Activated naive CD4-positive, alpha-beta T cell treated with anti-CD3 and anti-CD28 coated beads for 36 hours (primary cell): ENCODE results near the gene TLE3. TPM values are rescaled to one million over a fixed set of nuclear protein-coding genes. Genes with fewer than 3 reads are reported as not detected.

Experiments
- CTCF ChIA-PET: fragments of 350-600 bp; sonication (Branson Sonifier 250); formaldehyde crosslinking; loops from one replicate; lab custom pipeline; 2021; ENCODE audit warnings: antibody characterized with exemption; lab: Charles Lee
- DNase-seq: peaks from one replicate; pipeline ENCODE4 v3.0.0-alpha.2; 2020
- H3K27ac Mint-ChIP-seq: one replicate; pipeline ENCODE4 v1.8.0; 2021; ENCODE audit warnings: mild to moderate bottlenecking, mixed read lengths
- H3K27me3 Mint-ChIP-seq: one replicate; pipeline ENCODE4 v1.8.0; 2021; ENCODE audit warnings: low read depth, mixed read lengths
- H3K36me3 Mint-ChIP-seq: one replicate; pipeline ENCODE4 v1.8.0; 2021; ENCODE audit warnings: low read depth, mixed read lengths
- H3K4me1 Mint-ChIP-seq: one replicate; pipeline ENCODE4 v1.8.0; 2021; ENCODE audit warnings: low read depth, mixed read lengths
- H3K4me3 Mint-ChIP-seq: one replicate; pipeline ENCODE4 v1.8.0; 2021; ENCODE audit warnings: mild to moderate bottlenecking, moderate library complexity, mixed read lengths
- H3K9me3 Mint-ChIP-seq: one replicate; pipeline ENCODE4 v1.8.0; 2021; ENCODE audit warnings: mixed read lengths
- intact Hi-C: fragments of 100-400 bp; cut with micrococcal nuclease; formaldehyde crosslinking; loops from one replicate; pipeline ENCODE4 v1.15.1; 2023
- total RNA-seq, 2 experiments: library from RNA; stranded (reverse); gene quantifications; one replicate each; pipeline ENCODE4 v1.2.3, GENCODE V29; 2021

Gene TLE3
- 100 to 1,000 TPM; 105 to 109 TPM for total RNA-seq

DNA sequence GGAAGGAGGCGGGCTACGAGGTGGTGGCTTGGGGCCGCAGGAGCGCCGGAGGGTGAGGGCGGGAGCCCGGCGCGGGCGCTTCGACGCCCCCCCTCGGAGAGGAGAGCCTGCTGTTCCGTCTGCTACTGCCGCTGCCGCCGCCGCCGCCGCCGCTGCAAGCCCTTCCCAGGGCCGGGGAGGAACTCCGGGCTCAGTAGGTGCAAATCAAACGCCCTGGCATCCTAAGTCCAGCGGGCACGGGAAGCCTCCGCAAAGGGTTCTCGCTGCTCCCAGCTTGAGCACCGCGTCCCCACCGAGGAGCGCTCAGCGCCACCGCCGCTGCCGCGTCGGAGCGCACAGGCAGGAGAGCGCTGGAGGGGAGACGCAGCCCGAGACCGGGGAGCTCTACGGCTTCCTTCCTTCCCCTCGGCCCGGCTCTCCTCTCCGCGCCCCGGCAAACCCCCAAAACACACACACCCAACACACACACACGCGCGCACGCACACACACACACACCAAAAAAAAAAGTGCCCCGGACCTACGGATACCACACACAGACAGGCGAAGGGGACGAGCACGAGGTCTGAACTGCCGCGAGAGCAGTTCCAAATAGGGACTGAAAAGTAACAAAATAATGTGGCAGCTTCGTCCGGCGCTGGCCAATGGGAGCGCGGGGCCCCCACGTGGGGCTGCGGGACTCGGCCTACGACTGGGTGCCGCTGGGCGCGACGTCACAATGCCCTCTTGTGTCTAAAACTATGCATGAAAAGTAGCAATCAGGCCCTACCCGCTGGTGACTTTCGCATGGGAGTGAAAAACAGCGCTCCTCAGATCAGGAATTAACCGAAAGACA, at the start of gene TLE3:
Gene TLE3 (minus strand): TSS at position 597 of the 832 bp plus-strand sequence. CDS start 1,119 bp downstream, outside the sequence.
- Mint-ChIP-seq H3K27me3 (peaks cover 2% of the 10 kb centered on the region), H3K36me3 (peaks cover 32% of the 10 kb centered on the region), H3K9me3 (no peaks in the 10 kb centered on the region), H3K27ac (peak within 1 kb of the TSS; percentile 99), H3K4me1 (peaks cover 37% of the 10 kb centered on the region), H3K4me3 (peak within 1 kb of the TSS; percentile 99)
- DNase-seq = peak; percentile 98
- CTCF ChIA-PET = interaction anchor here (0.6 to 1.7 kb wide), 5 partner anchors 90 to 634 kb away, joined by 3 to 4 read pairs (median 4); no protein-coding TSS in a partner anchor
- intact Hi-C loops = loop anchor here (1.0 to 5.0 kb wide), 10 partner anchors 75 to 1280 kb away; no protein-coding TSS in a partner anchor

- Mint-ChIP-seq H3K4me3 (no peak overlapping the region), H3K9me3 (no peaks in the 10 kb centered on the region), H3K36me3 (no peaks in the 10 kb centered on the region), H3K4me1 (peaks cover 8% of the 10 kb centered on the region), H3K27ac (no peak overlapping the region), H3K27me3 (peaks cover 3% of the 10 kb centered on the region)
- DNase-seq = no peak
- CTCF ChIA-PET = interaction anchor here (1.0 to 1.3 kb wide), 2 partner anchors 11 to 538 kb away, joined by 3 to 4 read pairs; no protein-coding TSS in a partner anchor
- intact Hi-C loops = no loop called here
Observed at GRCh38 chr15:70147178-70147760, 49.6 kb upstream of the TLE3 start.

DNA sequence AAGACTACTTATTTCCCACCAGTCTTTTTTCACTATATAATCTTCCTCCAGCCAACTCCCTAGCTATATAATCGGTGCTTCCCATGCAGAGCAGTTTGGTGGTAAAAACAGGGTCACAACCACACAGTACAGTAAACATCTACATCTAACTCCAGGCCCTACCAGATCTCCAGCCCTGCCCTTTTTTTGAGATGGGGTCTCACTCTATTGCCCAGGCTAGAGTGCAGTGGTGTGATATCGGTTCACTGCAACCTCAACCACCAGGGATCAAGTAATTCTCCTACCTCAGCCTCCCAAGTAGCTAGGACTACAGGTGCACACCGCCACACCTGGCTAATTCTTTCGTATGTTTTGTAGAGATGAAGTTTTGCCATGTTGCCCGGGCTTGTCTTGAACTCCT, 49.1 kb upstream of the TLE3 start:
- peaks cover 3% of the 10 kb centered on the region for H3K27me3 Mint-ChIP-seq

DNA sequence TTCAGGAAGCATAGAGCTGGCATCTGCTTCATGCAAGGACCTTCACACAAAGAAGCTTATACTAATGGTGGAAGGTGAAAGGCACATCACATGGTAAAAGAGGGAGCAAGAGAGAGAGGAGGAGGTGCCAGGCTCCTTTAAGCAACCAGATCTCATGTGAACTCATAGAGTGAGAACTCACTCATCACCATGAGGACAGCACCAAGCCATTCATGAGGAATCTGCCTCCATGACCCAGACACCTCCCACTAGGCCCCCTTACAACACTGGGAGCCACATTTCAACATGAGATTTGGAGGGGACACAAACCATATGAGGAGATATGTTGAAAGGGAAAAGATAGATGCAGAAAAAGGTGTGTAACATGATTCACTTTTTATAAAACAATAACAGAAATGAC, 48.4 kb upstream of the TLE3 start:
- CTCF ChIA-PET = interaction anchor here (1.3 kb wide), 1 partner anchor 12 kb away, joined by 4 read pairs; no protein-coding TSS in a partner anchor
- Mint-ChIP-seq H3K27ac (no peak overlapping the region), H3K27me3 (peaks cover 3% of the 10 kb centered on the region)

More for the DNA sequence above, 49.1 kb upstream of the TLE3 start:
- Mint-ChIP-seq H3K9me3 (no peaks in the 10 kb centered on the region), H3K27ac (no peak overlapping the region), H3K4me3 (no peak overlapping the region), H3K36me3 (no peaks in the 10 kb centered on the region), H3K4me1 (peaks cover 13% of the 10 kb centered on the region)
- CTCF ChIA-PET = interaction anchor here (1.0 to 1.3 kb wide), 2 partner anchors 11 to 538 kb away, joined by 3 to 4 read pairs; no protein-coding TSS in a partner anchor
- DNase-seq = no peak
- intact Hi-C loops = no loop called here

GRCh38 chr15:70145261-70145660, 47.5 kb upstream of the TLE3 start:
- no peaks in the 10 kb centered on the region for H3K36me3 Mint-ChIP-seq
- H3K4me3 Mint-ChIP-seq = no peak overlapping the region
- intact Hi-C loops = no loop called here
- H3K27me3 Mint-ChIP-seq = peaks cover 3% of the 10 kb centered on the region
- no peaks in the 10 kb centered on the region for H3K9me3 Mint-ChIP-seq
- peaks cover 28% of the 10 kb centered on the region for H3K4me1 Mint-ChIP-seq
- no peak for DNase-seq
- no peak overlapping the region for H3K27ac Mint-ChIP-seq
- CTCF ChIA-PET = interaction anchor here (0.6 kb wide), 1 partner anchor 31 kb away, joined by 3 read pairs; no protein-coding TSS in a partner anchor

More for the DNA sequence above, 48.4 kb upstream of the TLE3 start:
- intact Hi-C loops = no loop called here
- Mint-ChIP-seq H3K4me3 (no peak overlapping the region), H3K36me3 (no peaks in the 10 kb centered on the region), H3K9me3 (no peaks in the 10 kb centered on the region), H3K4me1 (peaks cover 19% of the 10 kb centered on the region)
- DNase-seq = no peak

DNA sequence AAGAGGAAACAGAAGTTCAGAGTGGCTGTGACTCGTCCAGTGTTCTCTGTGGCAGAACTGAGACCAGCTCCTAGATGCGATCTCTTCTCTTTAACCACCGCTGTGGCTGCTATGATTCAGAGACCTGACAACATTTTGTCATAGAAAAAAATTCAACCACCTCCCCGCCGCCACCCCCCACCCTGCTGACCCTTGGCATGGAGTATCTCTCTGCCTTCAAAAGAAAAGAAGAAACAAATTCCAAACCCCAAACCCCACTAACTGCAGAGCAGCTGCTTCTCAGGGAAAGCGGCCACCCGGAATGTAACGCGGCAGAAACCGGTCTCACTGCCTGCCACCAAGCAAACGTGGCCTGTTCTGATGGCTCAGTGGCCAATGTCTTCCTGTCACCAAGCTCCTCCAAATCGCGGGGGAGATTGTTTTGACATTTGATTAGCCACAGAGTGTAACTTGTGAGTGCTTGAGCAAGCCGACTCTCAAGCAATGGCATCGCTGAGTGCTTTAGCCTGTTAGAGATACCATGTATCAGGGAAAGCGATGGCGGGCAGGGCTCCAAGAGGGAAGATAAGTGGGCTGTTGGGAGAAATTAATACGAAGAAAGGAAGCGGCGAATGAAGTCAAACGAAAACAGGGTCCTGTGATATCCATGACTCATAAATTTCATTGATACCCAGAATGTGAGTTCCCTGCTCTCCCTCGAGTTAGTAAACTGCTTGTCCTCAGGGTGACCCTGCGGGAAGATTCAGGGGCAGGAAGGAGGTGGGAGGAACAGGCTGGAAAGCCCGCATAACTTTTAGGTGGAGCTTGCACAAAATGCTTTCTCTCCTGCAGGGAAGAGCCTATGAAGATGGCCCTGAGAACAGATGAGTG, 44.8 kb upstream of the TLE3 start:
- peak; percentile 68 for DNase-seq
- intact Hi-C loops = loop anchor here (1.0 to 5.0 kb wide), 4 partner anchors 43 to 565 kb away; no protein-coding TSS in a partner anchor
- CTCF ChIA-PET = interaction anchor here (0.8 to 1.3 kb wide), 2 partner anchors 305 to 429 kb away, joined by 3 read pairs; no protein-coding TSS in a partner anchor

DNA sequence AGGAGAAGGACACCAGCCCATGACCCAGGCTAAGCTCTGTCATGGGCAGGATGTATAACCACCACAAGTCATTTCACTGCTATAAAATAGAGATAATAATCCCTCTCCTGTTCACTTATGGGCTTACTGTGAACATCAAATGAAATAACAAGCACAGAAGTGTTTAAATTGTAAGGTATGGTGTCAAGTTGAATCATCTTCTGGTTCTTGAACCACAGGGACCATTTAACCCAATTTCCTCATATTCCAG, 44.3 kb upstream of the TLE3 start:
- peaks cover 3% of the 10 kb centered on the region for H3K27me3 Mint-ChIP-seq
- H3K4me1 Mint-ChIP-seq = peaks cover 34% of the 10 kb centered on the region
- H3K27ac Mint-ChIP-seq = peak overlapping the region; percentile 61
- no peak for DNase-seq
- no peak overlapping the region for H3K4me3 Mint-ChIP-seq
- CTCF ChIA-PET = interaction anchor here (0.8 to 1.3 kb wide), 2 partner anchors 306 to 429 kb away, joined by 3 read pairs; no protein-coding TSS in a partner anchor
- intact Hi-C loops = loop anchor here (1.0 to 5.0 kb wide), 4 partner anchors 43 to 565 kb away; no protein-coding TSS in a partner anchor
- H3K36me3 Mint-ChIP-seq = no peaks in the 10 kb centered on the region
- no peaks in the 10 kb centered on the region for H3K9me3 Mint-ChIP-seq

More for the DNA sequence above, 44.8 kb upstream of the TLE3 start:
- Mint-ChIP-seq H3K4me3 (no peak overlapping the region), H3K36me3 (no peaks in the 10 kb centered on the region), H3K9me3 (no peaks in the 10 kb centered on the region), H3K27me3 (peaks cover 6% of the 10 kb centered on the region), H3K4me1 (peaks cover 34% of the 10 kb centered on the region), H3K27ac (no peak overlapping the region)

DNA sequence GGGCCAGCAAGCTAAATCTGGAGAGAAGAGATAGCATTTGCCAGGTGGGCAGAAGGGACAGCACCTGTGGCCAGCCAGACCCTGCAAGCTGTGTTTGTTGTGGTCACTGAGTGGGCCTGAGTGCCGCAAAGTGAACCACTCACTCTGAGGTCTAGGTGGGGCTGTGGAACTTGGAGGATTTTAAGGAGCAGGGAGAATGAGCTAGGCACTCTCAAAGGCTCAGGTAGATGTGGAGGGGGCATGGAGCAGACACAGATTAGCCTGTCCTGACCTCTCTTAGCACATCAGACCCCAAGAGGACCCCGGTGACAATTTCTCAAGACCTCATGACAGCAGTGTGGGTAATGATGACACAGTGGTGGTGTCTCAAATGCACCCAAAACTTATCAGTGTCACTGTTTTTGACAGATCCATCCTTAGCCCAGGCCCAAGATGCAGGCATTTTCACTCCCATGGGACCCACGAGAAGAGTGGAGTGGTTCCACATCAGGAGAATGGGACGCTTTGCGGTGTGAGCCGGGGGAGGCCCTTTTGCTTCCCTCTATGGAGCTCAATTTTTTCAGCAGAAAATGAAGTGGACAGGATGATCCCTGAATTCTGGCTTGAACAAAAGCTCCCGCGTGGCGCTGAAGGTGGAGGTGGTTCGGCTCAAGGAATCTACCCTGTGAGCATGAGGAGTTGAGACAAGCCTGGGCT, 43.8 kb upstream of the TLE3 start:
- Mint-ChIP-seq H3K9me3 (no peaks in the 10 kb centered on the region), H3K4me3 (no peak overlapping the region), H3K36me3 (no peaks in the 10 kb centered on the region), H3K27me3 (peaks cover 3% of the 10 kb centered on the region), H3K27ac (peak overlapping the region; percentile 61), H3K4me1 (peaks cover 34% of the 10 kb centered on the region)
- DNase-seq = peak; percentile 16
- intact Hi-C loops = loop anchor here (1.0 to 5.0 kb wide), 5 partner anchors 42 to 564 kb away; no protein-coding TSS in a partner anchor
- CTCF ChIA-PET = interaction anchor here (0.8 to 1.3 kb wide), 4 partner anchors 41 to 430 kb away, joined by 3 to 4 read pairs (median 3); no protein-coding TSS in a partner anchor

DNA sequence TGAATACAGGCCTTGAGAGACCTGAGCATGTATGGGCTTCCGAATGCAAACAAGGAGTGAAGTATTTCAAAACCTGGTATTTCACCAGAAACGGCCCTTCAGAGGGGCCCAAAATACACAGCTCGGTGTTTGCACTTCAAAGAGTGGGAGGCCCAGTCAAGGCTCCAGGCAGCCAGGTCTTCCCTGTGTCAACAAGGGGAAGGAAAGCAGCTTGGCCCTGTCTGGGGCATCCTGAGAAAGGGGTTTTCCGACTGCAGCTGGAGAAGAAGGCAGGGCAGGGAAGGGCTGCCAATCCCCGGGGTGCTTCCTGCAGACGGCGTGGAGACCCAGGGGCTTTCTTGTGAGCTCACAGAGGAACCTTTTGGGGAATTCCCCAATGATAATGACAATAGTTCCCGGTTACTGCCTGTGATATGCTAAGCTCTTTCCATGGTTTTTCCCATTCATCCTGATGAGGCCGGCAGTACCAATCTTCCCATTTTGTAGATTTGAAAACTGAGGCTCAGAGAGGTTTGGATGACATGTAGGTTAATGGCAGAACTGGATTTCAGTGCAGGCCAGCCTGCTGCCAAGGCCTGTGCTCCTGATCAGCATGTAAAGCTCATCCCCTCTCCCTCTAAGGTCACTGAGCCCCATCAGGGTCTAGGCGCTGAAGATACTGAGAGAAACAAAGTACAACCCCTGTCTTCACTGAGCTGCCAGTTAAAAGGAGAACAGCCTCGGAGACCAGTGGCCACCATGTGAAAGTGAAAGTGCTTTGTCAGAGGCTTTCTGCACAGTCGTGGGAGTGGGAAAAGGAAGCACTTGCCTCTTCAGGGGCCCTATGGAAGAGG, 43.0 kb upstream of the TLE3 start:
- Mint-ChIP-seq H3K4me3 (no peak overlapping the region), H3K36me3 (no peaks in the 10 kb centered on the region)
- intact Hi-C loops = loop anchor here (2.0 to 5.0 kb wide), 3 partner anchors 100 to 563 kb away; no protein-coding TSS in a partner anchor

GRCh38 chr15:70140025-70140542, 42.4 kb upstream of the TLE3 start:
- Mint-ChIP-seq H3K27ac (no peak overlapping the region), H3K4me1 (peaks cover 34% of the 10 kb centered on the region), H3K9me3 (no peaks in the 10 kb centered on the region), H3K4me3 (no peak overlapping the region), H3K36me3 (no peaks in the 10 kb centered on the region), H3K27me3 (peaks cover 3% of the 10 kb centered on the region)
- CTCF ChIA-PET = interaction anchor here (0.7 kb wide), 2 partner anchors 59 to 327 kb away, joined by 3 read pairs; no protein-coding TSS in a partner anchor
- DNase-seq = no peak
- intact Hi-C loops = loop anchor here (2.0 to 5.0 kb wide), 3 partner anchors 101 to 563 kb away; no protein-coding TSS in a partner anchor

More for the DNA sequence above, 43.0 kb upstream of the TLE3 start:
- peaks cover 3% of the 10 kb centered on the region for H3K27me3 Mint-ChIP-seq
- CTCF ChIA-PET = interaction anchor here (0.7 to 1.3 kb wide), 4 partner anchors 40 to 431 kb away, joined by 3 to 4 read pairs (median 3); no protein-coding TSS in a partner anchor
- no peaks in the 10 kb centered on the region for H3K9me3 Mint-ChIP-seq
- peaks cover 34% of the 10 kb centered on the region for H3K4me1 Mint-ChIP-seq
- peak; percentile 78 for DNase-seq
- H3K27ac Mint-ChIP-seq = peak overlapping the region; percentile 32
